ENCODE data around the gene METTL21C. TPM values are rescaled to one million over a fixed set of nuclear protein-coding genes. Genes with fewer than 3 reads are reported as not detected.

The METTL21C gene
- total and polyA plus RNA-seq, 7 donors: 0.19 to 12.5 (median 0.34) TPM

DNA sequence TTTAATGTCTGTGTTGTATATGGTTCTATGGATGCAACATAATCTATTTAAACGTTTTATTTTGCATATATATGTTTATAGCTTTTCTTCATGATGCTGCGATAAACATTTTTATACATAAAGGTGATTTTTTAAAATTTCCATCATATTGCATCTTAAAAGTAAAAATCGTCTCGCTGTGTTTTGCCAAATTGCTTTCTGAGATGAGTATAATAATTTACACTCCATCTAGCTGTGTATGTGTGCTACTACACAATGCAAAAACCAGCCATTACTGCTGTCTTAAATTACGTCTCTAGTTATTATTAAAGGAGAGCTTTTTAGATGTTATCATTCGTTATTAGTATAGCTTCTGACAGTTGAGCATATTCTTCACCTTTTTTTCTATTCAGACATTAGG lies 37.2 kb downstream of the METTL21C start:
- WGBS, 3 donors: 75 to 87% (median 81%) methylated on average over 6 of the region's 6 CpGs
- Histone ChIP-seq H3K4me3 (no peak overlapping the region), H3K9me3 (no peaks in the 10 kb centered on the region), H3K27me3 (ENCODE audit: insufficient read depth in 3 of 3, low read length in 2 of 3) (no peaks in the 10 kb centered on the region), H3K4me1 (no peaks in the 10 kb centered on the region), H3K27ac (no peak overlapping the region), H3K36me3 (ENCODE audit: insufficient read depth in 1 of 2, low read depth in 1 of 2) (peaks cover 14 to 74% of the 10 kb centered on the region in 2 donors)
- DNase-seq: no peak
- TF ChIP-seq, protein P1, sequence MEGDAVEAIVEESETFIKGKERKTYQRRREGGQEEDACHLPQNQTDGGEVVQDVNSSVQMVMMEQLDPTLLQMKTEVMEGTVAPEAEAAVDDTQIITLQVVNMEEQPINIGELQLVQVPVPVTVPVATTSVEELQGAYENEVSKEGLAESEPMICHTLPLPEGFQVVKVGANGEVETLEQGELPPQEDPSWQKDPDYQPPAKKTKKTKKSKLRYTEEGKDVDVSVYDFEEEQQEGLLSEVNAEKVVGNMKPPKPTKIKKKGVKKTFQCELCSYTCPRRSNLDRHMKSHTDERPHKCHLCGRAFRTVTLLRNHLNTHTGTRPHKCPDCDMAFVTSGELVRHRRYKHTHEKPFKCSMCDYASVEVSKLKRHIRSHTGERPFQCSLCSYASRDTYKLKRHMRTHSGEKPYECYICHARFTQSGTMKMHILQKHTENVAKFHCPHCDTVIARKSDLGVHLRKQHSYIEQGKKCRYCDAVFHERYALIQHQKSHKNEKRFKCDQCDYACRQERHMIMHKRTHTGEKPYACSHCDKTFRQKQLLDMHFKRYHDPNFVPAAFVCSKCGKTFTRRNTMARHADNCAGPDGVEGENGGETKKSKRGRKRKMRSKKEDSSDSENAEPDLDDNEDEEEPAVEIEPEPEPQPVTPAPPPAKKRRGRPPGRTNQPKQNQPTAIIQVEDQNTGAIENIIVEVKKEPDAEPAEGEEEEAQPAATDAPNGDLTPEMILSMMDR (IDR thresholded peaks at IDR 0.05): peak; percentile 30
- no peak for ATAC-seq
- intact Hi-C loops (cut with DNase I): no loop called here

DNA sequence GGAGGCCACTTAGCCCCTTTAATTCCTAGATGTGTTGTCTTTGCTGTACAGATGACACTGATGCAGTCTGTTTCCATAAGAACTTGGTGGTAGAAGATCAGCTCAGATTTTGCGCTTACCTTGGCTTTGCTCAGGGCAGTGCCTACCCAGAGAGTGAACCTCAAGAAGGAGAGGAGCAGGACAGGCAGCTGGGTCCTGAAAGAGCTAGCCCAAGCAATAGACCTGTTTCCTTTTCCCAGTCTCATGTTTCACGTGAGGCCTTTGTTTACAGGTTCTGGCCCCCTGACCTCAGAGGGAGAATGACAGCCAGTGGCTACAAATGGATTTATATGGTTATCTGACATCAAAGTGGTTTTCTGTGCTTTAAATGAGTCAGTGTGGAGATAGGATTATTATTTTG lies 40.1 kb downstream of the METTL21C start:
- Histone ChIP-seq H3K9me3 (no peaks in the 10 kb centered on the region), H3K36me3 (ENCODE audit: insufficient read depth in 1 of 2, low read depth in 1 of 2) (peaks cover 14 to 81% of the 10 kb centered on the region in 2 donors)
- no peak for ATAC-seq

DNA sequence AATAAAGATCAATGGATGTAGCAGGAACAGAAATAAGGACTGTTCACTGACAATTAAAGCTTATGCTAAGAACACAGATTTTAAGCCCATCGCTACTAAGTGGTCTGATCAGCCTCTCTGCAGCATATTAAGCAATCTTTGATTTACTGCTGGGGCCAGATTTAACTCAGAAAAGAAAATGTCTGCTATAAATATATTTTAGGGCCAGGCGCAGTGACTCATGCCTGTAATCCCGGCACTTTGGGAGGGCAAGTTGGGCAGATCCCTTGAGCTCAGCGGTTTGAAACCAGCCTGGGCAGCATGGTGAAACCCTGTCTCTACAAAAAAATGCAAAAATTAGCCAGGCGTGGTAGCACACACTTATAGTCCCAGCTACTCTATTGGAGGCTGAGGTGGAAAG lies 43.0 kb downstream of the METTL21C start:
- Histone ChIP-seq H3K27me3 (ENCODE audit: insufficient read depth in 3 of 3, low read length in 2 of 3) (no peaks in the 10 kb centered on the region), H3K36me3 (ENCODE audit: insufficient read depth in 1 of 2, low read depth in 1 of 2) (peaks cover 6 to 81% of the 10 kb centered on the region in 2 donors), H3K4me3 (no peak overlapping the region), H3K27ac (no peak overlapping the region), H3K4me1 (no peaks in the 10 kb centered on the region), H3K9me3 (no peaks in the 10 kb centered on the region)
- intact Hi-C loops (cut with DNase I): no loop called here
- DNase-seq (no peak), ATAC-seq (peak in 3 of 4 donors; percentile 46 to 72 (median 53))
- 60 to 79% (median 75%) methylated on average over 5 of the region's 5 CpGs for WGBS, 3 donors
- TF ChIP-seq, protein P1 (IDR thresholded peaks at IDR 0.05): no peak

More for the DNA sequence above, 40.1 kb downstream of the METTL21C start:
- H3K27ac ChIP-seq: no peak overlapping the region
- H3K4me1 ChIP-seq: no peaks in the 10 kb centered on the region
- intact Hi-C loops (cut with DNase I): no loop called here
- DNase-seq: no peak
- TF ChIP-seq, protein P1 (IDR thresholded peaks at IDR 0.05): no peak
- no peaks in the 10 kb centered on the region for H3K27me3 ChIP-seq (ENCODE audit: insufficient read depth in 3 of 3, low read length in 2 of 3)
- no peak overlapping the region for H3K4me3 ChIP-seq
- WGBS, 3 donors: 27 to 67% (median 45%) methylated on average over 2 of the region's 2 CpGs

DNA sequence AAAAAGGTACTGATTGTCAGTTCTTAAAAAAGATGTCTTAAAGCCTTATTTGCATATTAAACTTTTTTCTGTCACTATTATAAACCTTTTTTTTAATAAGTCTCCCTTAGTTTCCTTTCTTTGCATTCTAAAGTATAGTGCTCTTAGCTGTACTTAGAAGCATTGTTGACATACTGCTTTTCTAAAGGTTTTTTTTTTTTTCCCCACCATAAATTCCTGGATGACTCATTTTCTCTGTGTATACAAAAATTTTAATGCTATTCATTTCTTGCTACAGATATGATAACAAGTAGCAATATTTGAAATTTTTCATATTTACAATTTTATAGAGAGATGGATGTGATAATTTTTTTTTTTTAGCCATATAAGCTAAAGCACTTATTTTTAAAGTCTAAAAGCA lies 43.5 kb downstream of the METTL21C start:
- ATAC-seq: no peak
- Histone ChIP-seq H3K27ac (no peak overlapping the region), H3K4me1 (no peaks in the 10 kb centered on the region), H3K4me3 (no peak overlapping the region), H3K27me3 (ENCODE audit: insufficient read depth in 3 of 3, low read length in 2 of 3) (no peaks in the 10 kb centered on the region), H3K9me3 (no peaks in the 10 kb centered on the region), H3K36me3 (ENCODE audit: insufficient read depth in 1 of 2, low read depth in 1 of 2) (peaks cover 6 to 81% of the 10 kb centered on the region in 2 donors)
- TF ChIP-seq, protein P1 (IDR thresholded peaks at IDR 0.05): no peak
- DNase-seq: no peak
- intact Hi-C loops (cut with DNase I): no loop called here

DNA sequence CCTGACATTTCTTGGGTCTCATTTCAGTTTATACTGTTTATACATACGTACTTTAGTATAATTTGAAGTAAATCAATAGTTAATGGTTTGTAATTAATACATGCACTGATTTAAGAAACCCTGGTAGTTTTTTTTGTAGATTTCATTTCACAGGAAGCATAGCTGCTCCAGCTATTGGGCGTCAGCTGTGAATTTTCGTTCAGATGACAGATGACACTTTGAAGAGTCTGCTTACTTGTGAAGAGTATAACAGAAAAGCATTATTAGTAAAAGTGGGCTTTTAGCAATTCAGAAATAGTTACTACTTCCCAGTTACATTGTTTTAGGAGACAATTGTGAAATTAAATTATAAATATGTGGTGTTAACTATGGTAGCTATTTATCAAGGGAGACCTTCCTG lies 44.4 kb downstream of the METTL21C start:
- WGBS, 3 donors: 88 to 95% (median 91%) methylated on average over 3 of the region's 3 CpGs
- TF ChIP-seq, protein P1 (IDR thresholded peaks at IDR 0.05): no peak

More for the DNA sequence above, 44.4 kb downstream of the METTL21C start:
- no peak for ATAC-seq
- no peak overlapping the region for H3K27ac ChIP-seq
- H3K27me3 ChIP-seq (ENCODE audit: insufficient read depth in 3 of 3, low read length in 2 of 3): no peaks in the 10 kb centered on the region
- intact Hi-C loops (cut with DNase I): no loop called here
- peaks cover 6 to 82% of the 10 kb centered on the region in 2 donors for H3K36me3 ChIP-seq (ENCODE audit: insufficient read depth in 1 of 2, low read depth in 1 of 2)
- DNase-seq: no peak
- no peak overlapping the region for H3K4me3 ChIP-seq
- no peaks in the 10 kb centered on the region for H3K4me1 ChIP-seq
- no peaks in the 10 kb centered on the region for H3K9me3 ChIP-seq

All from psoas muscle (tissue), 8 donors.